IMR-90 (cell line): ENCODE data around the gene HDX. TPM values are rescaled to one million over a fixed set of nuclear protein-coding genes. Genes with fewer than 3 reads are reported as not detected.

Source experiments
- ATAC-seq: fragments of 200-7000 bp; cut with Tn5 transposase; 2 replicates; pipeline ENCODE4 v1.9.1; 2020; ENCODE audit warnings: low read depth, mild to moderate bottlenecking, moderate library complexity
- BruUV-seq: library from RNA; stranded (reverse); fragments of 400-500 nt; replicated peaks from 2 replicates; lab custom pipeline; 2021; lab: Mats Ljungman, UMichigan
- CTCF ChIA-PET: fragments of 300-600 bp; formaldehyde crosslinking; extraction: SDS; loops from one replicate; lab custom pipeline; 2021; ENCODE audit warnings: antibody characterized with exemption; lab: Yijun Ruan, JAX
- POLR2A ChIA-PET: fragments of 300-600 bp; sonication (Branson Sonifier 250); formaldehyde crosslinking; loops from one replicate; lab custom pipeline; 2022; ENCODE audit warnings: antibody characterized with exemption; ENCODE audit not compliant: unreplicated experiment; lab: Charles Lee
- DNase-seq: peaks from one replicate; pipeline ENCODE4 v3.0.0; 2013
- H2AFZ ChIP-seq: replicated peaks from 2 replicates; pipeline ENCODE3; 2013; ENCODE audit warnings: low read length, mild to moderate bottlenecking; ENCODE audit not compliant: poor library complexity
- H2AK5ac ChIP-seq: 2 replicates; pipeline ENCODE4 v1.6.1; 2013; ENCODE audit warnings: low read depth, low read length, inconsistent platforms
- H2AK9ac ChIP-seq: replicated peaks from 2 replicates; pipeline ENCODE3; 2013; ENCODE audit warnings: mild to moderate bottlenecking, low read depth, low read length, moderate library complexity; ENCODE audit not compliant: poor library complexity
- H2BK120ac ChIP-seq: 2 replicates; pipeline ENCODE4 v1.6.1; 2013; ENCODE audit warnings: low read depth, low read length, inconsistent platforms
- H2BK15ac ChIP-seq: 3 replicates; pipeline ENCODE4 v1.6.1; 2013; ENCODE audit warnings: low read depth, low read length, inconsistent platforms
- H2BK20ac ChIP-seq: 2 replicates; pipeline ENCODE4 v1.6.1; 2013; ENCODE audit warnings: low read depth, mild to moderate bottlenecking, inconsistent platforms, low read length, moderate library complexity
- H2BK5ac ChIP-seq: 2 replicates; pipeline ENCODE4 v1.6.1; 2013; ENCODE audit warnings: mild to moderate bottlenecking, low read depth, low read length, inconsistent platforms; ENCODE audit not compliant: poor library complexity, severe bottlenecking
- H3K14ac ChIP-seq: replicated peaks from 2 replicates; pipeline ENCODE4 v1.6.1; 2013; ENCODE audit warnings: low read depth, low read length, inconsistent platforms
- H3K18ac ChIP-seq: 2 replicates; pipeline ENCODE4 v1.6.1; 2013; ENCODE audit warnings: low read depth, low read length, control low read depth
- H3K23ac ChIP-seq: 2 replicates; pipeline ENCODE4 v1.6.1; 2013; ENCODE audit warnings: low read depth, low read length, inconsistent platforms
- H3K27ac ChIP-seq: 2 replicates; pipeline ENCODE4 v1.5.1; 2013; ENCODE audit warnings: mild to moderate bottlenecking, control low read depth, low read length; ENCODE audit not compliant: insufficient read depth
- H3K27me3 ChIP-seq: 2 replicates; pipeline ENCODE4 v1.6.1; 2013; ENCODE audit warnings: low read length; ENCODE audit not compliant: control insufficient read depth, insufficient read depth
- H3K36me3 ChIP-seq: 2 replicates; pipeline ENCODE4 v1.6.1; 2013; ENCODE audit warnings: low read length, mixed read lengths; ENCODE audit not compliant: control insufficient read depth, insufficient read depth
- H3K4ac ChIP-seq: 2 replicates; pipeline ENCODE4 v1.6.1; 2013; ENCODE audit warnings: low read depth, low read length, inconsistent platforms
- H3K4me1 ChIP-seq: 2 replicates; pipeline ENCODE4 v1.6.1; 2013; ENCODE audit warnings: low read length, mixed read lengths; ENCODE audit not compliant: control insufficient read depth, insufficient read depth
- H3K4me2 ChIP-seq: 2 replicates; pipeline ENCODE4 v1.6.1; 2013; ENCODE audit warnings: low read depth, mild to moderate bottlenecking, control low read depth, low read length, moderate library complexity
- H3K4me3 ChIP-seq: 2 replicates; pipeline ENCODE4 v1.5.1; 2013; ENCODE audit warnings: low read depth, mild to moderate bottlenecking, control low read depth, low read length, moderate library complexity; ENCODE audit not compliant: insufficient read depth
- H3K56ac ChIP-seq: 2 replicates; pipeline ENCODE4 v1.6.1; 2013; ENCODE audit warnings: low read length, inconsistent platforms; ENCODE audit not compliant: insufficient read depth; ENCODE audit errors: extremely low read depth
- H3K79me1 ChIP-seq, 2 experiments: 2 replicates each; pipeline ENCODE4 v1.6.1; 2013; ENCODE audit warnings: low read length in 2 of 2, inconsistent platforms in 1 of 2, low read depth in 1 of 2
- H3K9ac ChIP-seq: 2 replicates; pipeline ENCODE4 v1.6.1; 2013; ENCODE audit warnings: low read depth, low read length, control low read depth
- H3K9me1 ChIP-seq: 2 replicates; pipeline ENCODE4 v1.6.1; 2013; ENCODE audit warnings: low read length, inconsistent platforms; ENCODE audit not compliant: insufficient read depth
- H3K9me3 ChIP-seq: 2 replicates; pipeline ENCODE4 v1.6.1; 2013; ENCODE audit warnings: low read length; ENCODE audit not compliant: control insufficient read depth, insufficient read depth
- H4K20me1 ChIP-seq: 2 replicates; pipeline ENCODE4 v1.6.1; 2013; ENCODE audit warnings: low read length, inconsistent platforms; ENCODE audit not compliant: insufficient read depth
- H4K5ac ChIP-seq: 2 replicates; pipeline ENCODE4 v1.6.1; 2013; ENCODE audit warnings: mild to moderate bottlenecking, low read depth, low read length, control low read depth
- H4K8ac ChIP-seq, 2 experiments: 2 replicates each; pipeline ENCODE4 v1.6.1; 2013; ENCODE audit warnings: low read depth in 2 of 2, low read length in 2 of 2, control low read depth in 1 of 2, inconsistent platforms in 1 of 2
- H4K91ac ChIP-seq: 2 replicates; pipeline ENCODE4 v1.6.1; 2013; ENCODE audit warnings: low read depth, low read length, inconsistent platforms; ENCODE audit not compliant: insufficient read depth
- BHLHE40 ChIP-seq: fragments of 150-350 bp; IDR thresholded peaks from 2 replicates; pipeline ENCODE4 v1.6.1; 2016; ENCODE audit warnings: mild to moderate bottlenecking, low read depth, low read length
- CEBPB ChIP-seq: IDR thresholded peaks from 2 replicates; pipeline ENCODE4 v1.6.1; 2012; ENCODE audit warnings: low read depth, low read length, improper control_type of control experiment
- CHD1 ChIP-seq: IDR thresholded peaks from 2 replicates; pipeline ENCODE4 v1.6.1; 2012; ENCODE audit warnings: low read depth, low read length, improper control_type of control experiment
- CTCF ChIP-seq: conservative IDR thresholded peaks from 2 replicates; pipeline ENCODE4 v1.5.1; 2012; ENCODE audit warnings: mild to moderate bottlenecking, low read depth, low read length, improper control_type of control experiment
- ELK1 ChIP-seq: fragments of 150-350 bp; IDR thresholded peaks from 2 replicates; pipeline ENCODE4 v1.6.1; 2016; ENCODE audit warnings: low read depth, mild to moderate bottlenecking, low read length, moderate library complexity, borderline replicate concordance
- FOS ChIP-seq: fragments of 150-350 bp; IDR thresholded peaks from 2 replicates; pipeline ENCODE4 v1.6.1; 2016; ENCODE audit warnings: low read depth, low read length
- MAFK ChIP-seq: IDR thresholded peaks from 2 replicates; pipeline ENCODE4 v1.6.1; 2012; ENCODE audit warnings: low read depth, low read length, improper control_type of control experiment
- MAZ ChIP-seq: IDR thresholded peaks from 2 replicates; pipeline ENCODE4 v1.6.1; 2012; ENCODE audit warnings: low read depth, mild to moderate bottlenecking, low read length, improper control_type of control experiment, moderate library complexity, borderline replicate concordance
- MXI1 ChIP-seq: IDR thresholded peaks from 2 replicates; pipeline ENCODE4 v1.6.1; 2012; ENCODE audit warnings: low read depth, mild to moderate bottlenecking, low read length, moderate library complexity, borderline replicate concordance
- NFE2L2 ChIP-seq: fragments of 150-350 bp; IDR thresholded peaks from 2 replicates; pipeline ENCODE4 v1.6.1; 2016; ENCODE audit warnings: low read depth, mild to moderate bottlenecking, low read length
- POLR2A ChIP-seq: IDR thresholded peaks from 2 replicates; pipeline ENCODE4 v1.6.1; 2012; ENCODE audit warnings: mild to moderate bottlenecking, low read depth, low read length
- RAD21 ChIP-seq: IDR thresholded peaks from 2 replicates; pipeline ENCODE4 v1.6.1; 2012; ENCODE audit warnings: low read length, improper control_type of control experiment
- RCOR1 ChIP-seq: IDR thresholded peaks from 2 replicates; pipeline ENCODE4 v1.6.1; 2012; ENCODE audit warnings: mild to moderate bottlenecking, low read length, improper control_type of control experiment; ENCODE audit not compliant: insufficient replicate concordance
- RFX5 ChIP-seq: IDR thresholded peaks from 2 replicates; pipeline ENCODE4 v1.8.0; 2012; ENCODE audit warnings: low read depth, mild to moderate bottlenecking, low read length, moderate library complexity
- SMC3 ChIP-seq: fragments of 150-350 bp; IDR thresholded peaks from 2 replicates; pipeline ENCODE4 v1.6.1; 2016; ENCODE audit warnings: low read depth, mild to moderate bottlenecking, antibody characterized with exemption, low read length, moderate library complexity
- USF2 ChIP-seq: fragments of 150-350 bp; IDR thresholded peaks from 2 replicates; pipeline ENCODE4 v1.6.1; 2017; ENCODE audit warnings: mild to moderate bottlenecking, antibody characterized with exemption, low read length, low read depth
- WGBS, 2 experiments: methylation state at CpG; one replicate each; pipeline versions ENCODE4 v1.1.5 to v1.1.7; 2013; ENCODE audit warnings: missing lambda C conversion rate in 2 of 2; ENCODE audit not compliant: insufficient read length in 1 of 2; ENCODE audit errors: extremely low coverage in 2 of 2; 5-methylcytosine and 5-hydroxymethylcytosine counted together
- dilution Hi-C: fragments of 300-500 bp; cut with HindIII; formaldehyde crosslinking; loops from one replicate; pipeline ENCODE4 v1.14.3; 2018; ENCODE audit warnings: low sequenced_read_pairs; ENCODE audit not compliant: unreplicated experiment
- in situ Hi-C: fragments of 300-500 bp; cut with MboI; formaldehyde crosslinking; loops from 3 replicates; pipeline ENCODE4 v1.14.3; 2019; ENCODE audit warnings: low sequenced_read_pairs, inconsistent platforms, mixed read lengths
- intact Hi-C: fragments of 100-400 bp; cut with micrococcal nuclease; formaldehyde crosslinking; loops from 2 replicates; pipeline ENCODE4 v1.10.0; 2022
- polyA plus RNA-seq, 3 experiments: library from polyadenylated mRNA; depleted of rRNA; stranded (reverse); fragments of >200 nt; gene quantifications; 2 replicates each; pipeline ENCODE4 v1.2.3, GENCODE V29; 2012; ENCODE audit warnings: low replicate concordance in 1 of 3
- total RNA-seq: library from RNA; depleted of rRNA; stranded (reverse); fragments of >200 nt; gene quantifications from 2 replicates; pipeline ENCODE4 v1.2.3, GENCODE V29; 2012

The HDX gene
- total and polyA plus RNA-seq, 2 of the 4 experiments (the other 2 are of a cell fraction) = 1.8 to 11.8 TPM

- H3K18ac ChIP-seq = no peak overlapping the region
- intact Hi-C loops = no loop called here
- H2AK5ac ChIP-seq = no peak overlapping the region
- no peaks in the 10 kb centered on the region for H3K4me1 ChIP-seq
- H2BK15ac ChIP-seq = no peak overlapping the region
- no peak overlapping the region for H3K9ac ChIP-seq
- in situ Hi-C loops = no loop called here
- H3K4me2 ChIP-seq = no peak overlapping the region
- H4K5ac ChIP-seq = no peak overlapping the region
- DNase-seq = peak; percentile 20
- no peak overlapping the region for H2BK120ac ChIP-seq
- ChIA-PET POLR2A (no interaction called here), CTCF (interaction anchor here (0.6 kb wide), 1 partner anchor 38 kb away, joined by 3 read pairs; no protein-coding TSS in a partner anchor)
- BruUV-seq = no TSS peak
- no peak overlapping the region for H2AK9ac ChIP-seq
- H4K91ac ChIP-seq = no peak overlapping the region
- H3K4me3 ChIP-seq = no peak overlapping the region
- no peaks in the 10 kb centered on the region for H3K79me1 ChIP-seq
- WGBS, 2 experiments = no CpG with 5 or more reads among the region's 3 CpGs
- no peak overlapping the region for H3K14ac ChIP-seq
- H3K56ac ChIP-seq = no peak overlapping the region
- TF ChIP-seq CTCF = no peak
- no peak for TF ChIP-seq RCOR1
- no peak for TF ChIP-seq MXI1
- no peak for TF ChIP-seq NFE2L2
- no peak for TF ChIP-seq CEBPB
- TF ChIP-seq ELK1 = no peak
- no peak for TF ChIP-seq POLR2A
- TF ChIP-seq SMC3 = no peak
- no peak for TF ChIP-seq RAD21
- no peak for TF ChIP-seq CHD1
- TF ChIP-seq MAZ = no peak
- TF ChIP-seq RFX5 = no peak
- no peak for TF ChIP-seq USF2
- no peak for TF ChIP-seq MAFK
- no peak for TF ChIP-seq BHLHE40
- TF ChIP-seq FOS = no peak
- H3K23ac ChIP-seq = no peak overlapping the region
- no peak overlapping the region for H2AFZ ChIP-seq
- H3K4ac ChIP-seq = no peak overlapping the region
- H3K27ac ChIP-seq = no peak overlapping the region
- H3K9me1 ChIP-seq = no peaks in the 10 kb centered on the region
- no peaks in the 10 kb centered on the region for H4K20me1 ChIP-seq
- no peak for ATAC-seq
- no peaks in the 10 kb centered on the region for H3K9me3 ChIP-seq
- no peaks in the 10 kb centered on the region for H3K27me3 ChIP-seq
- H4K8ac ChIP-seq = no peak overlapping the region
- H2BK20ac ChIP-seq = no peak overlapping the region
- no peaks in the 10 kb centered on the region for H3K36me3 ChIP-seq
- dilution Hi-C loops = no loop called here
- no peak overlapping the region for H2BK5ac ChIP-seq
These were observed 165.6 kb downstream of the HDX start for GRCh38 chrX:84336646-84337045.
